HG03064 (cell line): ENCODE measurements around the gene SEMA7A.

ENCODE experiments used
- ATAC-seq: cut with Tn5 transposase; IDR thresholded peaks from one replicate; pipeline ENCODE4 v1.9.1; 2021; ENCODE audit warnings: low read depth; ENCODE audit not compliant: unreplicated experiment

SEMA7A gene

DNA sequence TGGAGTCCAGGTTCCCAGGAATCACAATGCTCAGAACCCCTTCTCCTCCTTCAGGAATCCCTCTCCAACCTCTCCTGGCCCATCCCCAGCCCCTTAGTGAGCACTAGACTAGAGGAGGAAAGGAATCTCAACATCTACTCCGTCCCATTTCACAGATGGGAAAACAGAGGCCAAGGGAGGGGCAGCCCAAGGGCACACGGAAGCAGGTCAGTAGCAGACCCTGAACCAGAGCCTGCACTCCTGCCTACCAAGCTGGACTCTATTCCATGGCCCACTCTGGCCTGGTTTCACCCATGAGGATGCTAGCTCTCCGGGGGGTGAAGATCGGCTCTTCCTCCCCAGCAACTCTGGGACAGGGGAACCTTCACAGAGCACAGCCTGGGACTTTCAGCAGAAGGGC, 14.3 kb downstream of the SEMA7A start:
- ATAC-seq = no peak

DNA sequence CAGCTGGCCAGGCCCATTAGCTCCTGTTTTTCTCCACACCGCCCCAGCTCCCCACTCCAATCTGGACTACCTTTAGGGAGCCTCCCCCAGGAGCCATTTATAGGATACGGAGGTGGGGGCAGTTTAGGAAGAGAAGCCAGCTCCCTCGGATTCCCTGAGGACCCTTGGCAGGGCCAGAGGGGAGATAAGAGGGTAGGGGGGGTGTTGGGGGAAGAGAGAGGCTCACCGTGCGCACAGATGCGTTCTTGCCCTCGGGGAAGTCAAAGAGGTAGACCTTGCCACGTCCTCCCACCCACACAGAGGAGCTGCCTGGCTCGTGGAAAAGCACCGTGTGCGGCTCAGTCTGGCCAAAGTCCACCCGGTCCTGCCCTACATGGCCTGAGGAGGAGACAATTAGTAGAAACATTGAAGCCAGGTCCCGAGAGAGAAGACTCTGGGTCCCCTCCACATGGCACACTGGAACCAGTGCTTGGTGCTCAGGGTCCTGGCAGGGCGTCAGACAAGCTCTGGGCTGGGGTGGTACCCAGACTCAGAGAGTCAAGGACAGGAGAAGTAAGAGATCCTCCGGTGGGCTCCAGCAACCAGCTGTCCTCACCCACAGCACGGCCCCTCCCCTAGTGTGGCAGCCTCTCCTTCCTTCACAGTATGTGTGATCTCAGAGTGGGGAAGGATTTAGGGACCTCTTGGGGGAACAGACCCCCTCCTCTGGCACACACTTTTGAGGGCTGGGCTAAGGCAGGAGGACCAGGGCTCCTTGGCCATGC, 15.0 kb downstream of the SEMA7A start:
- ATAC-seq = no peak

DNA sequence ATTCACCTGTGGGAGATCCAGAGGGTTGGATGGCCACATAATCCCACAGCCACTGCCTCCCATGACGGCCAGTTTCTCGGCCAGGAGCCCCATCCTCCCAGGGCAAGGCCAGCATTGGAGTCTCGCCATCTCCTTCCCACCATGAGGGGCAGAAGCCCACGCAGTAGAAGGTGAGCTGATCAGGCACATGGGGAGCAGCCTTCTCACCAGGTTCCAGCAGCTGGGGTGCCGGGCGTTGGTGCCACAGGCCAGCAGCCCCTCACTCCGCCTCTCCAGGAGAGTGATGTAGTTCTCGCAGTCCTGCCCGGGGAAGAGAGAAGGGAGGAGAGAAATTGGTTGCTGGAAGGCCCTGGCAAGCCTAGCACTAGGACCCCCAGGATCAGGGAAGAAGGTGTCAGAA, 16.1 kb downstream of the SEMA7A start:
- no peak for ATAC-seq

DNA sequence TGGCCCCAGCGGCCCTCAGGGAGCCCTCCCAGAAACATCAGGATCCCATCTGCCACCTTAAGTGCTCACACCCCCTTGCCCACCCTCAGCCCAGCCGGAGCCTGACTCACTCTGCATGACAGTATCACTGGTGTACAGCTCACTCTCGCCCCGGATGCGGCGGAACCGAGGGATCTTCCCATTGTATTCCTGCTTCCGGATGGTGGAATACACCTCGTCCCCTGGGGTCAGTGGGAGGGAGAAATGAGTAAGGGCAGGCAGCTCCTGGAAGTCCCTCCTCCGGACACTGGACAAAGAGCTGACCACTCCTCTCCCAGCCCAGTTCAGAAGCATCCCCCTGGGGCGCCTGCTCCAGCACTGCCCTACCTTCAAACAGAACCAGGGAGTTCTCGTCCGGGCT, 16.5 kb downstream of the SEMA7A start:
- no peak for ATAC-seq

DNA sequence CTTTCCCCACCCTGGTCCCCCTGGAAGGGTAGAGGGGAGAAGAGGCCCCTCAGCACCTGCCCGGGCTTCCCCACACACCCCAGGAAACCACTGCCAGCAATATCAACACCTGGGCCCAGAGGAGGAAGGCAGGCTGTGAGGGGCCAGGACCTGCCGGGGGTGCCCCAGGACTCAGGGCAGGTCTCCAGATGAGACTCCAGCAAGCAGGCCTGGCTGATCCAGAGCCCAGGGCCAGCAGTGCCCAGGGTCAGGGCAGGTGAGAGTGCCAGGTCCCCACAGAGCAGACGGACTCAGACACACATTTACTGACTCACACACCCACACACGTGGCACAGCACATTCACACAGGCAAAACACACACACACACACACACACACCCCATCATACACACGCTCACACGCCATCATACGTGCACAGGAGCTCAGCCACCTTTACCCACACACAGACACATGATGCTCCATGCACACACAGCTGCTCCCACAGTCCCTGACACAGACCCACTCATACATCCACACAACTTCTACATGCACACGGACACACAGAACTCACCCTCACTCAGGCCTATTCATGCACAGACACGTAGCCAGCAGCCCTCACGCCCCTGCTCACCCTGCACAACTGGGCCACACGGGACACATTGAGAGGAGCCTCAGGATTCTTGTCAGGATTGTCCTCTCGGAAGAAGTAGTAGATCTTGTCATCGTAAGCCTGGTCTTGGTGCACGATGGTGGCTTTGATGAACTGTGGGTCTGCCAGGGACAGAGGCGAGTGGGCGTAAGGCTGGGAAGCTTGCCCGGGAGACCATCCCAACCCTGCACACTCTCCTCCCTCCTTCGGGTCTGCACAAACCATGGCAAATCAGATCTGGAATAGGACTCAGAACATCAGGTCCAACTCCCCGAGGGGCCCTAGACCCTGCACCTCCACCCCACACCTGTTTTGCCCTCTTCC, 17.5 kb downstream of the SEMA7A start:
- no peak for ATAC-seq

DNA sequence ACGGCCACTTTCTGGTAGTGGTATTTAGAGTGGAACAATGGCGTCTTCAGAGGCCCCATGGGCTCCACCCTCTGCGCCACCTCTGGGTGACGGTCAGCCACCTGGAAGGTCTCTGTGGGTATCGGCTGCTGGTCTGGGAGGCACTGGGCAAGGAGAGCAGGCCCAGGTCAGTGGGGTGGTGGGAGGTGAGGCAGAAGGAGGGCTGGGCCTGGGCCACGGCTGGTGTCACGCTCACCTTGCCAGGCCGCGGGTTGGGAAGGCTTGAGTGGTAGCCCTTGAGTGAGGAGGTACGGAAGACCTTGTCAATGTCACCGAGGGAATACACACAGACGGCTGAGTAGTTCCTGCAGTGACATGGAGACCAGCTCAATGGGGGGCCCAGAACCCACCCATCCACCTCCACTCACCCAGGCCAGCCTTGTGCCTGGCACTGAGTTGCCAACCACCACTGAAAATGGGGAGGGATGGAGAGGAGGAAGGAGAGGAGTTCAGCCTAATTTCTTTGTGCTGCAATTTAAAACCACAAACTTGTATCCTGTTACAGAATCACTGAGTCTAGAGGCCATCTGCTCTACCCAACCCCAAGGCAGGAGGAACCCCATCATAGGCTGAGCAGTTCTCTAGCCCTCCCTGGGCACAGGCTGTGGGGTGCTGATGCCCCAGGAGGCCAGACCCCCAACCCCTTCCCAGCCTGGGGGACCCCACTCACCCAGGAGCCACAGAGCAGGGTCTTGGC, 19.0 kb downstream of the SEMA7A start:
- no peak for ATAC-seq

DNA sequence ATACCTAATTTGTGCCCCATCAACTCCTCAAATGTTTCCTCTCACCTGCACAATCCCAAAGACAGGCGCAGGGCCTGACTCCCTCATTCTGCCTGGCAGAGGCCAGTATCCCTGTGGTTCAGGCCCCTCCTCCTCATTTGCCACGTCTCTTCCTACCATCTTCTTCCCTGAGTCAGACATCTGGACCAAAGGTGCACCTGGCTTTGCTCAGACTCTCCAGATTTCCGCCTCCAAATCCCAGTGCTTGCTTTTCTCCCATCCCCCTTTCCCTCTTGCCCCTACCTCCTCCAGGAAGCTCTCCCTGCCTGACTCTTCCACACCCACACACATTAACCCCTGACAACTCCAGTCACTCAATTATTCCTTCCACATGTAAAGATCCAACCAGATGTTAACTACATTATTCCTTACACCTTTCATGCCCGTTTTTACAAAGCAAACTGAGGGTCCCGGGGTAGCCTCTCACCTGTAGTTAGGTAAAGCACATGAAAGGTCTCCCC, 19.6 kb downstream of the SEMA7A start:
- ATAC-seq = no peak

DNA sequence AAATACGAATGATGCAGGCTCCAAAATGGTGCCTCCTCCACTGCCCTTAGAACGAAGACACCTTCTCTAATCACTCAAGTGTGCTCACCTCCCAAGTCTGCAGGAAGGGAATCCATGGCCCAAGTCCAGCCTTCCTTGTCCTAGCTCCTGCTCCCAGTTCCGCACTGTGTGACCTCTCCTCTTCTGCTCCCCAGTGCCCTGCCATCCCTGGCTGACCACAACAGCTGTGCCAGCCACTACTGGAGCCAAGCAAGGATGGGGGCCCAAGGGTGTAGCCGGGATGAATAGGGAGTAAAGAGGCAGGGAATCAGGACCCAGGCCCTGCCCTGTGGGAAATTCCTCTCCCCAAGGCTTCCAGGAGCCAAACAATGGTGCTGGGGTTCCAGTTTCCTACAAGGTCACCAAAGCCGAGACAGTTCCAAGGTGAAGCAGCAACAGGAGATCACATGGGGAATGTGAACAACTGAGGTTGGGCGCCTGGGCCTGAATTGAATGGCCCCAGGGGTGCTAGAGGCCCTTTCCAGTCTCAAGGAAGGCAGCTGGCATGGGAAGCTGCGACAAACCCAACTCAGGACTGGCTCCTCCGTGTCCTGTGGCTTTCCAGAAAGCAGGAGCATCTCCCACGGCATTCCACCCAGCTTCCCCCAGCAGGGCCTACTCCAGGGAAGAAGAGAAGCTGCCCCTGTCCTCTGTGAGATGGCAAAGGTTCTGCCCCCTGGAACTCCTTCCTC, 20.2 kb downstream of the SEMA7A start:
- ATAC-seq = no peak

DNA sequence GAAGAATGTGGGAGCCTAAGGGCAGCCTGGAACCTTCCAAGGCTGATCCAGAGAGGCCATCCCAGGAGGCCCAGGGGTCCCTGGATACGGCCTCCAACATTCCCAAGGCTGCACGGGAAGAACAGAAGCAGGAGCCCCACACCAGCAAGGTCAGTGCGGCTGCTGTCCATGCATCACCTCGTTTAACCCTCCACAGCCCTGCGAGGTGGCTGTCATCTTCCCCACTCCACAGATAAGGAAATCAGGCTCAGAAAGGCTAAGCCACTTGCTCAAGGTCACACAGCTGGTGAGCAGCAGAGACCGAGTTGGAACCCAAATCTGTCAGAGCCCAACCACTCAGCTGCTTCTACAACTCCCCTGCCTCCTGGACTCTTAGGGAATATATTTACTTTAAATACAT, 21.6 kb downstream of the SEMA7A start:
- no peak for ATAC-seq

DNA sequence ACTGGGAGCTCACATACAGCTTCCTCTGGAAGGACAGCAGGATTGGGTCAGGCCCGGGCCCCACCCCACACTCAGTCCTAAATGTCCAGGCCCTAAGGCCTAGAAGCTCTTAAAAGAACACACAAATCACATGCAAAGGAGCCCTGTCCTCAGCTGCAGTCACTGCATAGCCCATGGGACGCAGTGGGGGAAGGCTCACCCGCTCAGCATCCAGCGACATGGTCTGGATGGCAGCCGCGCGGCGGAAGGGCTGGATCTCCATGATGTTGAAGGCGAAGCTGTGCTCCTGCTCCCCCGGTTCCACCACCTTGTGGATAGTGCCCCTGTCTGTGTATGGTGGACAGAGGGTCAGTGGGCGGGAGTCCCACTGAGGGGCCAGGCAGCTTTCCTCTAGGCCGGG, 22.1 kb downstream of the SEMA7A start:
- ATAC-seq = no peak

DNA sequence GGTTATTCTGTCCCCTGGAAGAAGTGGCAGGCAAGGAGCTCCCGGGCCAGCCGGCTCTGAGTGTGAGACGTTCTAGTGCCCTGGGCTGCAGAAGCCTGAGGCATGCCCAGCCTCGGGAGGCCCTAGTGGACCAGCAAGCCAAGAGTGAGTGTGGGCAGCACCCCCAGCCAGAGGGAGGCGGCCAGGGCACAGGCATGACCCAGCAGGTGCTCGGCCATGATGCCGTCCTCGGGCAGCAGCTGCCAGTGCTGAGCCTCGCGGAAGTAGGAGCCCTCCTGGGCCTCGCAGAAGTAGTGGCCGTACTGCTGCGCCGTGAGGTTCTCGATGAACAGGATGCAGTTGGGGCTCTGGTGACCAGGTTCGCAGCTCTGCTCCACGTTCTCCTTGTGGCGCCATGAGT, 23.3 kb downstream of the SEMA7A start:
- ATAC-seq = no peak

DNA sequence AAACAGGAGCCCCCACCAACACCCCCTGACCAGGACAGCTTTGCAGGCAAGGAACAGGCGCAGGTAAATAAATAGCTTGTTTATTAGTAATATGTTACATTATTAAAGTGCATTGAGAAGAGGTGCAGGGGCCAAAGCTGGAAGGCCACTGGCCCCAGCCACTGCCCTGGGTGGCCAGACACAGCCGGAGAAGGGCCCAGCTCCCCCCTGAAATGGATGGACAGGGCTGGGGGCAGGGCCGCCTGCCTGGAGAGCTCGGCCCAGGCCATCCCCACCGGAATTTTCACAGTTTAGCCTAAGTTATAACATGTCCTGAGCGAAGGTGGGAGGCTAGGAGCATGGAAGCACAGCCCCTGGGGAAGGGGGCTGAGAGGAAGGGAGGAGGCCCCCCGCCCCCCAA, 24.5 kb downstream of the SEMA7A start:
- no peak for ATAC-seq

DNA sequence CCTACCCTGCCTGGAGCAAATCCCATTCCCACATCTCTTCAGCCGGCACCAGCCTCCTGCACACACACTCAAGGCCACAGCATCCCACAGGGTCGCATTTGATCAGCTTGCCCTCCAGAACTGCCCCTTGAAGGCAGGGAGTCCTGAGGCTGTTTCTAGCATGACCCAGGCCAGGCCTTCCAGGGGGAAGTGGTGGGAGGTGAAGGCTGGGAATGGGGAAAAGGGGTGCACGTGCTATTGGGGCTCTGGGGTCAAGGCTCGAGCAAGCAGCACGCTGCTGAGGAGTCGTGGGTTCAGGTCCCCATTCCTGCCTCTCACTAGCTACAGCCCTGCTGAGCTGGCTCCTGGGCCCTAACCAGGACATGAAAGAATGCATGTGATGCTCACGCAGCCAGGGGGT, 24.9 kb downstream of the SEMA7A start:
- ATAC-seq = no peak

DNA sequence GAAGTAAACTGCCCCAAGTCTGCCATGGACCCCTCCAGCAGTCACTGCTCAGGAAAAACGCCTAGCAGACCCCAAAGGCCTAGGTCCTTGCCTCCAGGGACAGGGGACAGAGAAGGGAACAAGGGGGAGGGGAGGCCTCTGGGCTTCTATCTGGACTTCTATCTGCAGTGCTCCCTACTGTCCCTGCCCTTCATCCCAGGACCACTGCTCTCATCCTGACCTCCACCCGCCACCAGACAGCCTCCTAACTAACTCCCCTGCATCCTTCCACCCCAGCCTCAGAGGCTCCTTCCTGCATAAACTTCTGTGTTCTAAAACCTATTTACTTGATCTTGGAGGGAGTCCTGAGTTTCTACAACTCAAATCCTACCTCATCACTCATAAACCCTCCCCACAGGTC, 25.4 kb downstream of the SEMA7A start:
- no peak for ATAC-seq

DNA sequence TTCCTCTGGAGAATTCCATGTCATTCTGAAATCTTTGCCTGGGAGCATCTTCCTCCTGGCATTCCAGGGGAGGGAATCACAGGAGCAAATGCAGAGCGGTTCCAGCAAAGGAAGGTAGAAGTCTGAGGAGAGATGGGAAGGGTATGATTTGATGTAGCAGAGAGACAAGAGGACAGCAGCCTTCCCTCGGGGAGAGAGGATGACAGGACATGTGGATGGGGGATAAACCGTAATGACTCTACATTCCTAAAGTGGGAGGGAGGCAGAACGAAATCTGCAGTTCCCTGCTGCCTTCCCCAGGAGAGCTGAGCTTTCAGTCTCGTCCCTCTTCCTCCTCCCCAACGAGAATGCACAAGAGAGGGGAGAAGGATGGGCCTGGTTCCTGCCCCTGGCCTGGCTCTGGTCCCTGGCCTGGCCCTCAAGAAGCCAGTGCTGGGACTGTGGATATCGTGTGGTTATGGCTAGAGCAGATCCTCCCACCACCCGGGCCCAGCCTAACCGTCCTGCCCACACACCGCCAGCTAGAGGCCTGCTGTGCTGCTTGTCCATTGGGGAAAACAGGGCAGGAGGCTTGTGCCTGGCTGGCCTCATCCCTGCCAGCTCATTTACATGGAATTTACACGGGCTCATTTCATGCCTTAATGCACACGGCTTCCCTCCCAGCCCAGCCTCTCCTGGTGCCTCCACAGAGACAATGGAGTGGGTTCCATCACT, 26.6 kb downstream of the SEMA7A start:
- ATAC-seq = no peak

DNA sequence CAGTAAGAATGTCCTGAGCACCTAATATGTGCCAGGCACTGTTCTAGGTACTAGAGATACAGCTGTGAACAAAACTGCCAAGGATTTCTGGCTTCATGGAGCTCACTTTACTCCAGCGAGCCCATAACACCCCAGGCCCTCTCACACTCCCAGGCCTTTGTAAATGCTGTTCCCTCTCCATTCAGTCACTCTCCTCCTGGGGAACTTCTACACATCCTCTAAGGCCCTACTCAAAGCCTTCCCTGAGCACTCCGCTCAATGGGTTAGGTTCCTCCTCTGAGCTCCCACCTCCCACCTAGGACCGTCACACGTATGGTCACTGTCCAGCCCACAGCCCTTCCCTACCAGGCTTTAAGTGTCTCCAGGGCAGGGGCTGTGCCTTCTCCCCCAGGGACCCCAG, 27.2 kb downstream of the SEMA7A start:
- ATAC-seq = no peak

DNA sequence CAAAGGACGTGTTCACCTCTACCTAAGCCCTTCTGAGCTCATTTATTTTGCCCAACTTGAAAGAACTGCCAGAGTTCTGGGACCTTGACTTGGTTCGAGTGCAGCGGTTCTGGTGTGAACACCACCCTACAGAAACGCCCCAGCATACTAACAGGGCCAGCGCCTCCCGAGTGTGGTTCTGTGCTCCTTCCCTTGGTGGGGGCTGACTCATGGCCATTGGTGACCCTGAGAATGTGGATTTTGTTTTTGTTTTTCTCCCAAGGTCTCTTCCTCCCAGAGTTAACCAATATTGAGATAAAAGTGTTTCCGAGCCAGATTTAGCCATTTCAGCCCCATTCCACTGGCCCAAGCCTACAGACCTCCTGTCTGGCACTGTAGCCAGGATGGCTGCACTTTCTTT, 27.9 kb downstream of the SEMA7A start:
- ATAC-seq = no peak

DNA sequence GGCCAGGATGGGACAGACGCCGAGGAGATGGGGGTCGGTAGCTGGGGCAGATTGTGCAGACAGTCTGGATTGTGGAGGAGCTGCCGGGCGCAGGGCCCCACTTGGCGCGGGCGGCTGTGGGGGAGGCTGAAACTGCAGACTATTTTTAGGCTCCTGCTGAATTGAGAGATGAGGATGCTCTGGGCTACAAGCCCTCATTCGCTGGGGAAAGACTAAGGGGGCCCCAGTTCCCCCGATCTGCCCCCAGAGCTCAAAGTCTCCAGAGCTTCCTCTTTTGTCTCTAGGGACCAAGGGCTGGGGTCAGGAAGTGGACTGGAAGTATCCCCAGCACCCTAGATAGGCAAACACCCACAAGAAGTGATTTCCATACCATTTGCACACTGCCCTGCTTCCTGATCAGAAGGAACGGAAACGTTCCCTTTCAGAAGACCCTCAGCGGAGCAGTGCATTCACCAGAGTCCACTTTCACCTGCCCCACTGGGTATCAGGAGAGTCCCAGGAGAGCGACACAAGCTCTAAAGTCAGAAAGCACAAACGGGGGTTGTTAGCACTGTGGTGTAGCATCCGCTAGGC, 29.7 kb downstream of the SEMA7A start:
- peak; percentile 35 for ATAC-seq

DNA sequence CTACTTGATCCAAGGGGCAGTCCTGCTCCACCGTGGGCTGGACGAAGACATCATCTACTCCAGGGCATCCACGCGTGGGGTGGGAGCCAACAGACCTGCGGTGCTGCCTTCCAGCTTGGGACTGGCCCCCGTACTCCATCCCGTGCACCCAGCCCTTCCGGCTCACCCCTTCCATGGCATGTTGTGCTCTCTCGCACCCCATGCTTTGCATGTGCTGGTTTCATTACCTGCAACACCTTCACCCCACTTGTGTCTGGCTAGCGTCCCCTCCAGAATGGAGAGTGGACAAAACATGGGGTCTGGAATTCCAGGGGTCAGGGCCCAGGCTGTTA, 30.2 kb downstream of the SEMA7A start:
- ATAC-seq = no peak
